ENCODE results near the gene CCDC13. TPM values are rescaled to one million over a fixed set of nuclear protein-coding genes. Genes with fewer than 3 reads are reported as not detected.

Gene CCDC13
- total RNA-seq, 1 experiment from 2014 or later = 0.82 TPM

DNA sequence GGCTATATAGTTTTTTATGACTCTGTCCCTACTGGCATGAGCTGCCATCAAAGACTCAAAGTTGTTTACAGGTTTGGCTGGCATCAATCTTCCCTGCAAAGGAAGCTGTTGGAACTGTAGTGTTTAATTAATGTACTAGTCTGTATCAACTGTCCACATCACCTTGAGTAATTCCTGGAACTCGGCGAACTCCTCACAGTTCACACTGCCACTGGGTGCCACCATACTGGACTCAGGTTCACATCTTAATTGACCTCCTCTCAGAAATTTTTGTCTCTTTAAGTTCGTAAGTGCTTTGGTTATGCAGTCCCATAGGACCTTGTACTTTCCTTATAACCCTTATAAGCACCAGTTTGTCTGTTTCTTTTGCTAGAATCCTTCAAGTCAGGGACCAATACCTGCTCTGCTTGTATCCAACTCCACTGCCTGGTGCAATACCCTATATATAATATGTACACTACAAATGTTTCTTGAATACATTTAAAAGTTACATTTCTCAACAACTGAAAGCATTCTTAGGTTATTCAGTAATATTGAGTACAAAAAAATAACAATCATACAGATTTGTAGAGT lies 28.1 kb upstream of the CCDC13 start:
- POLR2A ChIA-PET = no interaction called here
- CTCF ChIA-PET = no interaction called here

DNA sequence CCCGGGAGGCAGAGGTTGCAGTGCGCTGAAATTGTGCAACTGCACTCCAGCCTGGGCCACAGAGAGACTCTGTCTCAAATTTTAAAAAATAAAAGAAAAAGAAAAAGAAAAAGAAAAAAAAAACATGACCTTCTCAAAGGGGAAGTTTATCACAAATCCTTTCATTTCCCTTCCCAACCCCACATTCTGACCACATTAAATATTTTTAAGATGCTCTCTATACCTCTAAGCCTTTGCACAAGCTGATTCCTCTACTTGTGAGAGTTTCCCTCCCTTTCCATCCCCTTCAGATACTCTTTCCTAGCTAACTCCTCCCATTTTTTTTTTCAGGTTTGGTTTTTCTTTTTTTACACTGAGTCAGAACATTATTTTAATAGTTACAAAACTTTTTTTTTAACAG lies 27.2 kb upstream of the CCDC13 start:
- Histone ChIP-seq H3K36me3 (ENCODE audit: control insufficient read depth, insufficient read depth, low read length) (peaks cover 9% of the 10 kb centered on the region; the same call in 1 of the 2 replicates), H3K4me3 (ENCODE audit: low read depth in 2 of 2, low read length in 2 of 2) (no peak overlapping the region), H3K27ac (ENCODE audit: low read length) (no peak overlapping the region), H3K9me3 (ENCODE audit: control insufficient read depth, insufficient read depth, low read depth, low read length) (no peaks in the 10 kb centered on the region), H3K4me1 (ENCODE audit: control insufficient read depth, insufficient read depth, low read length) (peaks cover 7% of the 10 kb centered on the region), H3K27me3 (ENCODE audit: control insufficient read depth, insufficient read depth, low read length) (no peaks in the 10 kb centered on the region)
- intact Hi-C loops (cut with micrococcal nuclease; ENCODE audit: unreplicated experiment) (no loop called here), in situ Hi-C loops (cut with HindIII; ENCODE audit: low pct_unique_long_range_greater_than_20kb, low sequenced_read_pairs) (no loop called here)
- no peak for DNase-seq (ENCODE audit: low read depth, low spot score)
- TF ChIP-seq SIN3A (IDR thresholded peaks at IDR 0.05; ENCODE audit: borderline replicate concordance, insufficient read depth, low read depth, low read length) = no peak
- BruUV-seq (replicated peaks) = no TSS peak
- ChIA-PET CTCF (interaction anchor here (0.6 kb wide), 1 partner anchor 12 kb away, joined by 9 read pairs; no protein-coding TSS in a partner anchor), POLR2A (no interaction called here)
- ATAC-seq = no peak

More for the DNA sequence above, 28.1 kb upstream of the CCDC13 start:
- Histone ChIP-seq H3K27ac (ENCODE audit: low read length) (no peak overlapping the region), H3K9me3 (ENCODE audit: control insufficient read depth, insufficient read depth, low read depth, low read length) (no peaks in the 10 kb centered on the region), H3K4me1 (ENCODE audit: control insufficient read depth, insufficient read depth, low read length) (peaks cover 7% of the 10 kb centered on the region), H3K4me3 (ENCODE audit: low read depth in 2 of 2, low read length in 2 of 2) (no peak overlapping the region), H3K36me3 (ENCODE audit: control insufficient read depth, insufficient read depth, low read length) (peaks cover 9% of the 10 kb centered on the region; the same call in 1 of the 2 replicates), H3K27me3 (ENCODE audit: control insufficient read depth, insufficient read depth, low read length) (no peaks in the 10 kb centered on the region)
- intact Hi-C loops (cut with micrococcal nuclease; ENCODE audit: unreplicated experiment) (no loop called here), in situ Hi-C loops (cut with HindIII; ENCODE audit: low pct_unique_long_range_greater_than_20kb, low sequenced_read_pairs) (no loop called here)
- TF ChIP-seq, protein P1, sequence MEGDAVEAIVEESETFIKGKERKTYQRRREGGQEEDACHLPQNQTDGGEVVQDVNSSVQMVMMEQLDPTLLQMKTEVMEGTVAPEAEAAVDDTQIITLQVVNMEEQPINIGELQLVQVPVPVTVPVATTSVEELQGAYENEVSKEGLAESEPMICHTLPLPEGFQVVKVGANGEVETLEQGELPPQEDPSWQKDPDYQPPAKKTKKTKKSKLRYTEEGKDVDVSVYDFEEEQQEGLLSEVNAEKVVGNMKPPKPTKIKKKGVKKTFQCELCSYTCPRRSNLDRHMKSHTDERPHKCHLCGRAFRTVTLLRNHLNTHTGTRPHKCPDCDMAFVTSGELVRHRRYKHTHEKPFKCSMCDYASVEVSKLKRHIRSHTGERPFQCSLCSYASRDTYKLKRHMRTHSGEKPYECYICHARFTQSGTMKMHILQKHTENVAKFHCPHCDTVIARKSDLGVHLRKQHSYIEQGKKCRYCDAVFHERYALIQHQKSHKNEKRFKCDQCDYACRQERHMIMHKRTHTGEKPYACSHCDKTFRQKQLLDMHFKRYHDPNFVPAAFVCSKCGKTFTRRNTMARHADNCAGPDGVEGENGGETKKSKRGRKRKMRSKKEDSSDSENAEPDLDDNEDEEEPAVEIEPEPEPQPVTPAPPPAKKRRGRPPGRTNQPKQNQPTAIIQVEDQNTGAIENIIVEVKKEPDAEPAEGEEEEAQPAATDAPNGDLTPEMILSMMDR (IDR thresholded peaks at IDR 0.05) = no peak
- TF ChIP-seq POLR2AphosphoS5 (IDR thresholded peaks at IDR 0.05; ENCODE audit: low read depth, low read length) = no peak
- TF ChIP-seq SIN3A (IDR thresholded peaks at IDR 0.05; ENCODE audit: borderline replicate concordance, insufficient read depth, low read depth, low read length) = no peak
- no peak for TF ChIP-seq TCF7L2 (IDR thresholded peaks at IDR 0.05; ENCODE audit: low read depth, low read length)
- TF ChIP-seq, protein P2, sequence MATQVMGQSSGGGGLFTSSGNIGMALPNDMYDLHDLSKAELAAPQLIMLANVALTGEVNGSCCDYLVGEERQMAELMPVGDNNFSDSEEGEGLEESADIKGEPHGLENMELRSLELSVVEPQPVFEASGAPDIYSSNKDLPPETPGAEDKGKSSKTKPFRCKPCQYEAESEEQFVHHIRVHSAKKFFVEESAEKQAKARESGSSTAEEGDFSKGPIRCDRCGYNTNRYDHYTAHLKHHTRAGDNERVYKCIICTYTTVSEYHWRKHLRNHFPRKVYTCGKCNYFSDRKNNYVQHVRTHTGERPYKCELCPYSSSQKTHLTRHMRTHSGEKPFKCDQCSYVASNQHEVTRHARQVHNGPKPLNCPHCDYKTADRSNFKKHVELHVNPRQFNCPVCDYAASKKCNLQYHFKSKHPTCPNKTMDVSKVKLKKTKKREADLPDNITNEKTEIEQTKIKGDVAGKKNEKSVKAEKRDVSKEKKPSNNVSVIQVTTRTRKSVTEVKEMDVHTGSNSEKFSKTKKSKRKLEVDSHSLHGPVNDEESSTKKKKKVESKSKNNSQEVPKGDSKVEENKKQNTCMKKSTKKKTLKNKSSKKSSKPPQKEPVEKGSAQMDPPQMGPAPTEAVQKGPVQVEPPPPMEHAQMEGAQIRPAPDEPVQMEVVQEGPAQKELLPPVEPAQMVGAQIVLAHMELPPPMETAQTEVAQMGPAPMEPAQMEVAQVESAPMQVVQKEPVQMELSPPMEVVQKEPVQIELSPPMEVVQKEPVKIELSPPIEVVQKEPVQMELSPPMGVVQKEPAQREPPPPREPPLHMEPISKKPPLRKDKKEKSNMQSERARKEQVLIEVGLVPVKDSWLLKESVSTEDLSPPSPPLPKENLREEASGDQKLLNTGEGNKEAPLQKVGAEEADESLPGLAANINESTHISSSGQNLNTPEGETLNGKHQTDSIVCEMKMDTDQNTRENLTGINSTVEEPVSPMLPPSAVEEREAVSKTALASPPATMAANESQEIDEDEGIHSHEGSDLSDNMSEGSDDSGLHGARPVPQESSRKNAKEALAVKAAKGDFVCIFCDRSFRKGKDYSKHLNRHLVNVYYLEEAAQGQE (IDR thresholded peaks at IDR 0.05; ENCODE audit: insufficient read depth in 1 of 2, low read depth in 2 of 2, low read length in 1 of 2) = no peak
- no TSS peak for BruUV-seq (replicated peaks)
- no peak for DNase-seq (ENCODE audit: low read depth, low spot score)
- no peak for ATAC-seq

DNA sequence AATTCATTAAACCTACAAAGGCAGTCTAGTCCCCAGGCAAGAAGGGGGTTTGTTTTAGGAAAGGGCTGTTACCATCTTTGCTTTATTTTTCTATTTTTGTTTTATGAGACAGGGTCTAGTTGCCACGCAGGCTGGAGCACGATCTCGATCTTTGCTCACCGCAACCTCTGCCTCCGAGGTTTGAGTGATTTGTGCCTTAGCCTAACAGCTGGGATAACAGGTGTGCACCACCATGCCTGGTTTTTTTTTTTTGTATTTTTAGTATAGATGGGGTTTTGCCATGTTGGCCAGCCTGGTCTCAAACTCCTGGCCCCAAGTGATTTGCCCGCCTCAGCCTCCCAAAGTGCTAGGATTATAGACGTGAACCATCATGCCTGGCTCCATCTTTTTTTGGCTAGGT lies 26.3 kb upstream of the CCDC13 start:
- CTCF ChIA-PET = interaction anchor here (0.6 kb wide), 1 partner anchor 159 kb away, joined by 3 read pairs; no protein-coding TSS in a partner anchor
- in situ Hi-C loops (cut with HindIII; ENCODE audit: low pct_unique_long_range_greater_than_20kb, low sequenced_read_pairs) (no loop called here), intact Hi-C loops (cut with micrococcal nuclease; ENCODE audit: unreplicated experiment) (no loop called here)
- Histone ChIP-seq H3K4me3 (ENCODE audit: low read depth in 2 of 2, low read length in 2 of 2) (no peak overlapping the region), H3K4me1 (ENCODE audit: control insufficient read depth, insufficient read depth, low read length) (peaks cover 7% of the 10 kb centered on the region; the same call in 1 of the 2 replicates), H3K36me3 (ENCODE audit: control insufficient read depth, insufficient read depth, low read length) (peaks cover 9% of the 10 kb centered on the region; the same call in 1 of the 2 replicates), H3K27me3 (ENCODE audit: control insufficient read depth, insufficient read depth, low read length) (no peaks in the 10 kb centered on the region), H3K27ac (ENCODE audit: low read length) (no peak overlapping the region), H3K9me3 (ENCODE audit: control insufficient read depth, insufficient read depth, low read depth, low read length) (no peaks in the 10 kb centered on the region)
- POLR2A ChIA-PET = no interaction called here
- TF ChIP-seq SIN3A (IDR thresholded peaks at IDR 0.05; ENCODE audit: borderline replicate concordance, insufficient read depth, low read depth, low read length) = no peak
- no peak for TF ChIP-seq POLR2AphosphoS5 (IDR thresholded peaks at IDR 0.05; ENCODE audit: low read depth, low read length)
- TF ChIP-seq, protein P1 (IDR thresholded peaks at IDR 0.05) = no peak
- TF ChIP-seq, protein P2 (IDR thresholded peaks at IDR 0.05; ENCODE audit: insufficient read depth in 1 of 2, low read depth in 2 of 2, low read length in 1 of 2) = no peak
- no peak for TF ChIP-seq TCF7L2 (IDR thresholded peaks at IDR 0.05; ENCODE audit: low read depth, low read length)
- ATAC-seq (no peak), DNase-seq (ENCODE audit: low read depth, low spot score) (no peak)
- no TSS peak for BruUV-seq (replicated peaks)
